ENCODE results near the gene DEAF1. TPM values are rescaled to one million over a fixed set of nuclear protein-coding genes. Genes with fewer than 3 reads are reported as not detected.

Gene DEAF1
- total and polyA plus RNA-seq, 8 donors, result 12.3 to 111 (median 37.0) TPM

DNA sequence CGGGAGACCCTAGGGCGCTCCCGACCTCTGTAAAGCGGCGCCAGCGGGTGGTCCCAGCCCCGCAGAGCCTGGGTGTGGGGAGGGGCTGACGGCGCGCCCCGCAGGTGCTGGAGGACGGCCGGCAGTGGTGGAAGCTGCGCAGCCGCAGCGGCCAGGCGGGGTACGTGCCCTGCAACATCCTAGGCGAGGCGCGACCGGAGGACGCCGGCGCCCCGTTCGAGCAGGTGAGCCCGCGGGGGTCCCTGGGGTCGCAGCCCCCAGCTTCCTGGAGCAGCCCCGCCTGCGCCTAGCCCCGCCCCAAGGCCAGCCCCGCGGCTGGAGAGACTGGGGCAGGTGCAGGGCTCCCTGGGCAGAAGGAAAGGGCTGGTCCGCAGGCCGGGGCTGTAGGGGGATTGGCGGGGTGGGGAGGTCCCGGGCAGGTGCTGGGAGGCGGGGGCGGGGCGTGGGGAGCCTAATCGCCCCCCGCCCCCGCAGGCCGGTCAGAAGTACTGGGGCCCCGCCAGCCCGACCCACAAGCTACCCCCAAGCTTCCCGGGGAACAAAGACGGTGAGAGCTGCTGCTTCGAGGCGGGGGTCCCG is 30.7 kb upstream of the DEAF1 start:
- H3K4me1 ChIP-seq, result peaks cover 42 to 82% (median 59%) of the 10 kb centered on the region in 4 donors
- peaks cover 0 to 89% (median 40%) of the 10 kb centered on the region in 3 donors for H3K27me3 ChIP-seq
- intact Hi-C loops (cut with DNase I; ENCODE audit: low total_unique reads), result loop anchor here (10.0 kb wide), 1 partner anchor 61 kb away; no protein-coding TSS in a partner anchor
- WGBS, 5 donors, result 7 to 13% (median 13%) methylated on average over 18 to 53 of the region's 53 CpGs
- TF ChIP-seq, protein P1, sequence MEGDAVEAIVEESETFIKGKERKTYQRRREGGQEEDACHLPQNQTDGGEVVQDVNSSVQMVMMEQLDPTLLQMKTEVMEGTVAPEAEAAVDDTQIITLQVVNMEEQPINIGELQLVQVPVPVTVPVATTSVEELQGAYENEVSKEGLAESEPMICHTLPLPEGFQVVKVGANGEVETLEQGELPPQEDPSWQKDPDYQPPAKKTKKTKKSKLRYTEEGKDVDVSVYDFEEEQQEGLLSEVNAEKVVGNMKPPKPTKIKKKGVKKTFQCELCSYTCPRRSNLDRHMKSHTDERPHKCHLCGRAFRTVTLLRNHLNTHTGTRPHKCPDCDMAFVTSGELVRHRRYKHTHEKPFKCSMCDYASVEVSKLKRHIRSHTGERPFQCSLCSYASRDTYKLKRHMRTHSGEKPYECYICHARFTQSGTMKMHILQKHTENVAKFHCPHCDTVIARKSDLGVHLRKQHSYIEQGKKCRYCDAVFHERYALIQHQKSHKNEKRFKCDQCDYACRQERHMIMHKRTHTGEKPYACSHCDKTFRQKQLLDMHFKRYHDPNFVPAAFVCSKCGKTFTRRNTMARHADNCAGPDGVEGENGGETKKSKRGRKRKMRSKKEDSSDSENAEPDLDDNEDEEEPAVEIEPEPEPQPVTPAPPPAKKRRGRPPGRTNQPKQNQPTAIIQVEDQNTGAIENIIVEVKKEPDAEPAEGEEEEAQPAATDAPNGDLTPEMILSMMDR (IDR thresholded peaks at IDR 0.05), result no peak
- peaks cover 3 to 34% (median 25%) of the 10 kb centered on the region in 4 donors for H3K36me3 ChIP-seq
- peak overlapping the region; percentile 49 to 80 (median 70) for H3K27ac ChIP-seq
- H3K9me3 ChIP-seq, result no peaks in the 10 kb centered on the region
- peak overlapping the region; percentile 25 to 41 (median 32) for H3K4me3 ChIP-seq
- peak in 1 of 2 donors; percentile 55 for DNase-seq

DNA sequence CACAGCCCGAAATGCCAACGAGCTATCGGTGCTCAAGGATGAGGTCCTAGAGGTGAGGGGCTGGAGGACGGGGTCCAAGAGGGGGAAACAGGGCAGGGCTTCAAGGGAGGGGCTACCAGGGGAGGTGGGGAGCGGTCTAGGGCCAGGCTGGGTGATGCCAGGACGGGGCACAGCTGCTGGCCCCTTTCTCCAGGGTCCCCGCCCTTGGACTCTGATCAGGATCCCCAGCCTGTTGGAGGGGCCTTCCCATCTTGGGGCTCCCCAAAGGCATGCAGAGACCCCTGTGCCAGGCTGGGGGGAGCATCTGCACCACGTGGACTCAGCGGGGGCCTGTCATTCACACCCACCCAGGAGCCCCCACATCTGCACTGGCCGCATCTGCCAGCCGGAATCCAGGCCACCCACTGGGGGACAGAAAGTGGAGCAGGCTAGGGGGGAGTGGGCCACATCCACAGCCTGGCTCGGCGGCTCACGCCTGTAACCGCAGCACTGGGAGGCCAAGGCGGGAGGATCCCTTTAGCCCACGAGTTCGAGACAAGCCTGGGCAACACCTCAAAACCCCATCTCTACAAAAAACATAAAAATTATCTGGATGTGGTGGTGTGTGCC is 29.9 kb upstream of the DEAF1 start:
- Histone ChIP-seq H3K4me3 (peak overlapping the region in 1 of 4 donors; percentile 41), H3K36me3 (peaks cover 3 to 34% (median 25%) of the 10 kb centered on the region in 4 donors), H3K27ac (no peak overlapping the region), H3K9me3 (no peaks in the 10 kb centered on the region), H3K27me3 (peaks cover 0 to 93% (median 48%) of the 10 kb centered on the region in 3 donors), H3K4me1 (peaks cover 50 to 90% (median 66%) of the 10 kb centered on the region in 4 donors)
- intact Hi-C loops (cut with DNase I; ENCODE audit: low total_unique reads), result loop anchor here (10.0 kb wide), 1 partner anchor 60 kb away; no protein-coding TSS in a partner anchor
- TF ChIP-seq, protein P1 (IDR thresholded peaks at IDR 0.05), result no peak
- no peak for TF ChIP-seq POLR2A (IDR thresholded peaks at IDR 0.05)
- TF ChIP-seq POLR2AphosphoS5 (IDR thresholded peaks at IDR 0.05), result no peak
- no peak for TF ChIP-seq EP300 (IDR thresholded peaks at IDR 0.05)
- WGBS, 5 donors, result 75 to 86% (median 82%) methylated on average over 11 to 18 of the region's 18 CpGs
- peak in 1 of 2 donors; percentile 13 for DNase-seq

GRCh38 chr11:724049-724777 is 29.2 kb upstream of the DEAF1 start:
- peak in 1 of 2 donors; percentile 25 for DNase-seq
- no peak overlapping the region for H3K27ac ChIP-seq
- intact Hi-C loops (cut with DNase I; ENCODE audit: low total_unique reads), result loop anchor here (10.0 kb wide), 1 partner anchor 59 kb away; no protein-coding TSS in a partner anchor
- H3K9me3 ChIP-seq, result no peaks in the 10 kb centered on the region
- peaks cover 50 to 90% (median 66%) of the 10 kb centered on the region in 4 donors for H3K4me1 ChIP-seq
- WGBS, 5 donors, result 80 to 85% (median 82%) methylated on average over 11 to 19 of the region's 19 CpGs
- H3K27me3 ChIP-seq, result peaks cover 0 to 93% (median 51%) of the 10 kb centered on the region in 3 donors
- H3K36me3 ChIP-seq, result peaks cover 3 to 34% (median 25%) of the 10 kb centered on the region in 4 donors
- H3K4me3 ChIP-seq, result no peak overlapping the region
- TF ChIP-seq, protein P1 (IDR thresholded peaks at IDR 0.05), result no peak
- TF ChIP-seq POLR2A (IDR thresholded peaks at IDR 0.05) (no peak), POLR2AphosphoS5 (IDR thresholded peaks at IDR 0.05) (no peak), EP300 (IDR thresholded peaks at IDR 0.05) (no peak)
